Hypothalamus (tissue), 51 donors: ENCODE data around the gene CYP4F2.
"Not testable (repeated sequence)": the region's sequence is repeated elsewhere in the genome, so short reads cannot be mapped to it uniquely, and the experiment has no call there.

Experiments used
- DNase-seq, 51 donors: peaks; one replicate each; lab custom pipeline; 2025; lab: John Stamatoyannopoulos, UW

CYP4F2 gene, protein sequence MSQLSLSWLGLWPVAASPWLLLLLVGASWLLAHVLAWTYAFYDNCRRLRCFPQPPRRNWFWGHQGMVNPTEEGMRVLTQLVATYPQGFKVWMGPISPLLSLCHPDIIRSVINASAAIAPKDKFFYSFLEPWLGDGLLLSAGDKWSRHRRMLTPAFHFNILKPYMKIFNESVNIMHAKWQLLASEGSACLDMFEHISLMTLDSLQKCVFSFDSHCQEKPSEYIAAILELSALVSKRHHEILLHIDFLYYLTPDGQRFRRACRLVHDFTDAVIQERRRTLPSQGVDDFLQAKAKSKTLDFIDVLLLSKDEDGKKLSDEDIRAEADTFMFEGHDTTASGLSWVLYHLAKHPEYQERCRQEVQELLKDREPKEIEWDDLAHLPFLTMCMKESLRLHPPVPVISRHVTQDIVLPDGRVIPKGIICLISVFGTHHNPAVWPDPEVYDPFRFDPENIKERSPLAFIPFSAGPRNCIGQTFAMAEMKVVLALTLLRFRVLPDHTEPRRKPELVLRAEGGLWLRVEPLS

GRCh38 chr19:15897738-15898276 is at the start of gene CYP4F2:
Gene CYP4F2 (minus strand): TSS chr19:15898074. CDS start chr19:15897611, 463 bp downstream.
- no peak for DNase-seq

DNA sequence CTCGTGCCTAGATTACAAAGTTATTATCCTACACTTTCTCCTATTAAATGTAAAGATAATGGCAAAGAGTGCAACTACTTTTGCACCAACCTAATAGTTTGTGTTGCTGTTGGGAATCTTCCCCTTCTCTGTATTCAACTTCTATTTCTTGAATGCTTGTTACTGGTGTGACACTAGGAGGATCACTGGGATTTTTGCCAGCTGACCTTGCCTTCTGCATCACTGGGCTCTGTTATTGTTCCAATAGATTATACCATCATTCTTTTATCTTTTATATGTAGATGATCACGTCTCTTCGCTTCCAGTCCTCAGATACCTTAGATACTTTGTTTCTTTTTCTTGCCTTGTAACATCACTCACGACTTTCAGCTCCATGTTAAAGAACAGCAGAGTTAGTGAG is 47.4 kb upstream of the CYP4F2 start:
- DNase-seq, result no peak

- no peak for DNase-seq
These were observed 46.5 kb upstream of the CYP4F2 start for GRCh38 chr19:15944401-15944800.

DNA sequence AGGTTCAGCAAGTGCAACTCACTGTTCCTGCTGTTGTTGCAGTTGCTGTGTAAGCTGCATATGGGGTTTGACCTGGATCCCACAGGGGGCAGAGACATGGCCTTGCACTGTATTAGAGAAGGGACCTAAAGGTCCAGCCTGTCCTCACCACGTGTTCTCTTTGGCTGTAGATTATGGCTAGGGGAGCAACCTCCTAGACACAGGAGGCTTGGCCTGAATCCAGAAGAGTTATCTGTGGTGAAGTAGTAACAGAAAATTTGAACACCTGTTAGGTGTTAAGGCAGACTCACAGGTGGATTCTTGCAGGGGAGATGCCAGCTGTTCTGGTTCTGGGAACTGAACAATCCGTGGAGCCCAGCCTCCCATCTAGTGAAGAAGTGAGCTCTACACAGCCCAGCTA is 39.9 kb upstream of the CYP4F2 start:
- no peak for DNase-seq

GRCh38 chr19:15936950-15937349 is 39.1 kb upstream of the CYP4F2 start:
- no peak for DNase-seq

DNA sequence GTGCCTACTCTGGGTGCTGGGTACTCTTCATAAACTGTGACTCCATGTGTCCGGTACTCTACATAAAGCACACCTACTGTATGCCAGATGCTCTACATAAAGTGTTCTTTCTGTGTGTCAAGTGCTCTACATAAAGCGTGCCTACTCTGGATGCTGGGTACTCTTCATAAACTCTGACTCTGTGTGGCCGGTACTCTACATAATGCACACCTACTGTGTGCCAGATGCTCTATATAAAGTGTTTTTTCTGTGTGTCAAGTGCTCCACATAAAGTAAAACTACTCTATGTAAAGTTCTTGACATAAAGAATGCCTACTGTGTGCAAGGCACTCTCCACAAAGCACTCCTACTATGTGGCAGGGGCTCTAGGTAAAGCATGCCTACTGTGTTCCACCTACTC is 38.3 kb upstream of the CYP4F2 start:
- DNase-seq, result no peak

GRCh38 chr19:15935167-15935702 is 37.4 kb upstream of the CYP4F2 start:
- DNase-seq, result peak in 2 of 51 donors; percentile 30 to 31

- DNase-seq, result peak in 44 of 51 donors; percentile 4 to 78 (median 54)
These were observed 36.6 kb upstream of the CYP4F2 start, which contains the start of gene CYP4F11 for GRCh38 chr19:15934332-15935078. Gene CYP4F11 (minus strand): TSS chr19:15934529. CDS start chr19:15934408, 121 bp downstream.

- peak in 3 of 51 donors; percentile 9 to 19 (median 11) for DNase-seq
These were observed 36.0 kb upstream of the CYP4F2 start for GRCh38 chr19:15933761-15934331.

GRCh38 chr19:15928321-15928720 is 30.4 kb upstream of the CYP4F2 start:
- no peak for DNase-seq

DNA sequence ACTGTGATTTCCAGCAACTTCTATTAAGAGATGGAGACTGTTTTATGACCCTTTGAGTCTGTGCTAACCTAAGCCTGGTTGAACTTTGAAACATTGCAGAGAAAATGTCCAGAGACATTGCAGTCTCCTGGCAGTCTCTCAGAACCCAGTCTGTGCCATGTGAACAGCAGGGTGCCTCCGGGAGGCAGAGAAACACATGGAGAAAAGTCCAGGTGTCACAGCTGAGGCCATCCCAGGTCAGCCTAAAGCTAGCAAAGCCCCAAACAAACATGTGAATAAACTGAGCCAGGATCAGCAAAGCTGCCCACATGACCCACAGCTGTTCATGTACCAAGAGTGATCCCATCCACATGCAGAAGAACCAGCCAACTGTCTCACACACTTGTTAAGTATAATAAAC is 28.6 kb upstream of the CYP4F2 start:
- no peak for DNase-seq

- DNase-seq, result no peak
These were observed 25.8 kb upstream of the CYP4F2 start for GRCh38 chr19:15923702-15924101.

- DNase-seq, result no peak
These were observed 24.1 kb upstream of the CYP4F2 start for GRCh38 chr19:15922021-15922420.

- DNase-seq, result no peak
These were observed 21.4 kb upstream of the CYP4F2 start for GRCh38 chr19:15919243-15919642.

GRCh38 chr19:15915109-15915508 is 17.2 kb upstream of the CYP4F2 start:
- DNase-seq, result no peak

DNA sequence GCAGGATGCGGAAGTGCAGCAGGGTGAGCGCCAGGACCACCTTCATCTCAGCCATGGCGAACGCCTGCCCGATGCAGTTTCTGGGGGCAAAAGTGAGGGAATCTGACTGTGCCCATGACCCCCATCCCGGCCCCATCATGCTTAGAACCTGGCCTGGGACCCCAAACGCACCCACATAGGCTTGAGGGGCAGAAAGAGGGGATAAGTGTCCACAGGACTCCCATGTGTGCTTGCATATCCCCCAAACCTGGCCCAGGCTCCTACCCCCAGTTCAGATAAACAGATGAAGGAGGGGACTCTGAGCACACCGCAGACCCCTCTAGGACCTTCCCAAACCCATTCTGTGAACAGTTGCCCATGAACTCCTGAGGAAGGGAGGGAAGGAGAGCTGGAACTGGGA is 16.0 kb upstream of the CYP4F2 start:
- DNase-seq, result no peak

GRCh38 chr19:15913384-15913783 is 15.5 kb upstream of the CYP4F2 start:
- no peak for DNase-seq

- DNase-seq, result no peak
These were observed 13.8 kb upstream of the CYP4F2 start for GRCh38 chr19:15911599-15912235.

DNA sequence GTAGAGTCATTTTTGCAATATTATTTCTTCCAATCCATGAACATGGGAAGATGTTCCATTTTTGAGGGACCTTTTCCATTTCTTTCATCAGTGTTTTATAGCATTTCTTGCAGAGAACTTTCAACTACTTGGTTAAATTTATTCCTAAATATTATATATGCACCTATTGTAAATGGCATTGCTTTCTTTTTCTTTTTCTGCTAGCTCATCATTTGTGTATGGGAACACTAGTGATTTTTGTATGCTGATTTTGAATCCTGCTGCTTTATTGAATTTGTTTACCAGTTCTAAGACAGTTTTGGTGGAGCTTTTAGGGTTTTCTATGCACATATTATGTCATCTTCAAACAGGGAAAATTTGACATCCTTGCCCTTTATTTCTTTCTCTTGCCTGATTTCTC is 7.2 kb upstream of the CYP4F2 start:
- DNase-seq, result no peak

- DNase-seq, result not testable (repeated sequence)
These were observed 5.0 kb upstream of the CYP4F2 start for GRCh38 chr19:15902898-15903297.
